H1 (cell line): ENCODE results near the gene SLX4IP. TPM values are rescaled to one million over a fixed set of nuclear protein-coding genes. Genes with fewer than 3 reads are reported as not detected.
A peak's percentile ranks its signal among the peaks of the same experiment; 100 is the strongest.

Experiments
- CTCF ChIA-PET: fragments of 300-600 bp; sonication (Branson Sonifier 250); formaldehyde crosslinking; loops from one replicate; lab custom pipeline; 2021; ENCODE audit not compliant: partially characterized antibody; lab: Charles Lee
- POLR2A ChIA-PET: fragments of 300-600 bp; sonication (Branson Sonifier 250); formaldehyde crosslinking; loops from one replicate; lab custom pipeline; 2021; ENCODE audit warnings: inconsistent platforms; ENCODE audit not compliant: partially characterized antibody; lab: Charles Lee
- DNase-seq, 2 experiments: peaks; one replicate each; pipeline versions ENCODE4 v3.0.0 to v3.0.0-alpha.2; 2010 to 2022; ENCODE audit warnings: low spot score in 2 of 2, low read depth in 1 of 2, mixed read lengths in 1 of 2
- FAIRE-seq: peaks from 2 replicates; lab custom pipeline; 2011; peaks lifted over from hg19 to GRCh38; lab: Jason Lieb, UNC
- H2AFZ ChIP-seq: 2 replicates; pipeline ENCODE4 v1.8.1; 2012; ENCODE audit warnings: low read length, inconsistent platforms
- H2AK5ac ChIP-seq: 2 replicates; pipeline ENCODE4 v1.6.1; 2013; ENCODE audit warnings: low read depth, low read length
- H2BK120ac ChIP-seq: replicated peaks from 2 replicates; pipeline ENCODE3; 2013; ENCODE audit warnings: low read depth, low read length, inconsistent platforms
- H2BK12ac ChIP-seq: 2 replicates; pipeline ENCODE4 v1.6.1; 2013; ENCODE audit warnings: low read depth, low read length
- H2BK15ac ChIP-seq: 2 replicates; pipeline ENCODE4 v1.6.1; 2013; ENCODE audit warnings: low read length
- H2BK20ac ChIP-seq: 2 replicates; pipeline ENCODE4 v1.6.1; 2013; ENCODE audit warnings: low read length
- H2BK5ac ChIP-seq: 2 replicates; pipeline ENCODE4 v1.6.1; 2013; ENCODE audit warnings: low read depth, low read length
- H3K14ac ChIP-seq: 2 replicates; pipeline ENCODE4 v1.6.1; 2013; ENCODE audit warnings: inconsistent platforms; ENCODE audit not compliant: insufficient read length
- H3K18ac ChIP-seq: 2 replicates; pipeline ENCODE4 v1.6.1; 2013; ENCODE audit warnings: low read length; ENCODE audit errors: extremely low read depth
- H3K23ac ChIP-seq: 2 replicates; pipeline ENCODE4 v1.6.1; 2013; ENCODE audit warnings: inconsistent platforms; ENCODE audit not compliant: insufficient read length
- H3K23me2 ChIP-seq: 2 replicates; pipeline ENCODE4 v1.6.1; 2013; ENCODE audit warnings: low read depth, low read length
- H3K27ac ChIP-seq: 2 replicates; pipeline ENCODE4 v1.6.1; 2011; ENCODE audit warnings: low read depth, low read length, inconsistent platforms
- H3K27me3 ChIP-seq, 4 experiments: replicated peaks in 1 of 4; 1 replicate in 1 of 4; 2 replicates in 3 of 4; pipeline versions ENCODE4 v1.6.1 to v1.8.1; 2011 to 2013; ENCODE audit warnings: low read length in 3 of 4, mild to moderate bottlenecking in 3 of 4, inconsistent platforms in 2 of 4, mixed read lengths in 2 of 4, moderate library complexity in 1 of 4; ENCODE audit not compliant: control insufficient read depth in 3 of 4, insufficient read depth in 3 of 4; ENCODE audit errors: extremely low read depth in 1 of 4
- H3K36me3 ChIP-seq, 4 experiments: 2 replicates each; pipeline versions ENCODE4 v1.6.1 to v1.8.1; 2011 to 2013; ENCODE audit warnings: mild to moderate bottlenecking in 4 of 4, low read length in 3 of 4, moderate library complexity in 2 of 4, control low read depth in 1 of 4, inconsistent platforms in 1 of 4; ENCODE audit not compliant: insufficient read depth in 4 of 4, control insufficient read depth in 2 of 4
- H3K4ac ChIP-seq: replicated peaks from 2 replicates; pipeline ENCODE3; 2013; ENCODE audit warnings: low read length, low read depth, mixed read lengths, inconsistent platforms; ENCODE audit not compliant: insufficient read length
- H3K4me1 ChIP-seq, 4 experiments: replicated peaks in 1 of 4; 1 replicate in 1 of 4; 2 replicates in 3 of 4; pipeline versions ENCODE4 v1.6.1 to v1.8.1; 2011 to 2013; ENCODE audit warnings: low read length in 3 of 4, inconsistent platforms in 2 of 4, mixed read lengths in 1 of 4; ENCODE audit not compliant: insufficient read depth in 4 of 4, control insufficient read depth in 3 of 4
- H3K4me2 ChIP-seq, 2 experiments: 2 replicates each; pipeline versions ENCODE4 v1.6.1 to v1.8.1; 2011 to 2013; ENCODE audit warnings: low read depth in 2 of 2, low read length in 2 of 2, control low read depth in 1 of 2, inconsistent platforms in 1 of 2, mild to moderate bottlenecking in 1 of 2; ENCODE audit not compliant: insufficient read depth in 1 of 2
- H3K4me3 ChIP-seq, 4 experiments: fragments of 200-600, 300-600 bp in 1 of 4; sonication (generic), shearing (Covaris generic), sonication (Bioruptor Twin) in 1 of 4; 2 replicates each; pipeline versions ENCODE4 v1.5.1 to v1.8.1; 2011 to 2016; ENCODE audit warnings: low read length in 4 of 4, low read depth in 3 of 4, control low read depth in 2 of 4, inconsistent platforms in 2 of 4, mild to moderate bottlenecking in 2 of 4, mixed read lengths in 1 of 4, moderate library complexity in 1 of 4; ENCODE audit not compliant: insufficient read depth in 2 of 4; ENCODE audit errors: extremely low read depth in 1 of 4
- H3K56ac ChIP-seq: replicated peaks from 2 replicates; pipeline ENCODE3; 2013; ENCODE audit warnings: low read depth, mild to moderate bottlenecking, mixed read lengths, low read length, inconsistent platforms; ENCODE audit not compliant: insufficient read length
- H3K79me1 ChIP-seq: 2 replicates; pipeline ENCODE4 v1.6.1; 2013; ENCODE audit warnings: low read depth, low read length, control low read depth
- H3K79me2 ChIP-seq, 2 experiments: 2 replicates each; pipeline versions ENCODE4 v1.6.1 to v1.8.1; 2012 to 2013; ENCODE audit warnings: low read length in 2 of 2, mild to moderate bottlenecking in 2 of 2, inconsistent platforms in 1 of 2; ENCODE audit not compliant: insufficient read depth in 2 of 2, control insufficient read depth in 1 of 2
- H3K9ac ChIP-seq, 4 experiments: replicated peaks in 1 of 4; 1 replicate in 1 of 4; 2 replicates in 3 of 4; pipeline versions ENCODE4 v1.6.1 to v1.8.1; 2011 to 2013; ENCODE audit warnings: low read depth in 3 of 4, low read length in 3 of 4, control low read depth in 2 of 4, mild to moderate bottlenecking in 2 of 4, moderate library complexity in 2 of 4, inconsistent platforms in 1 of 4; ENCODE audit errors: extremely low read depth in 1 of 4
- H3K9me3 ChIP-seq, 2 experiments: 2 replicates each; pipeline versions ENCODE4 v1.6.1 to v1.8.1; 2012 to 2013; ENCODE audit warnings: mild to moderate bottlenecking in 2 of 2, moderate library complexity in 2 of 2, control low read depth in 1 of 2, inconsistent platforms in 1 of 2, low read depth in 1 of 2, low read length in 1 of 2, mixed read lengths in 1 of 2; ENCODE audit not compliant: insufficient read depth in 2 of 2
- H4K20me1 ChIP-seq, 2 experiments: replicated peaks in 1 of 2; 2 replicates each; pipeline versions ENCODE3 to v1.8.1; 2011 to 2013; ENCODE audit warnings: inconsistent platforms in 2 of 2, low read length in 2 of 2, mild to moderate bottlenecking in 1 of 2; ENCODE audit not compliant: insufficient read depth in 2 of 2, control insufficient read depth in 1 of 2
- H4K5ac ChIP-seq: 2 replicates; pipeline ENCODE4 v1.6.1; 2013; ENCODE audit warnings: low read length, low read depth, mixed read lengths, inconsistent platforms; ENCODE audit not compliant: insufficient read length
- H4K8ac ChIP-seq: 2 replicates; pipeline ENCODE4 v1.8.0; 2013; ENCODE audit warnings: mild to moderate bottlenecking, moderate library complexity, low read length, inconsistent platforms; ENCODE audit not compliant: insufficient read depth; ENCODE audit errors: extremely low read depth
- H4K91ac ChIP-seq: replicated peaks from 2 replicates; pipeline ENCODE3; 2013; ENCODE audit warnings: low read length, mixed read lengths, inconsistent platforms; ENCODE audit not compliant: insufficient read length
- BRCA1 ChIP-seq: IDR thresholded peaks from 2 replicates; pipeline ENCODE4 v1.6.1; 2012; ENCODE audit warnings: low read depth, low read length, improper control_type of control experiment
- CHD1 ChIP-seq: IDR thresholded peaks from 2 replicates; pipeline ENCODE4 v1.6.1; 2012; ENCODE audit warnings: low read depth, low read length, improper control_type of control experiment
- CREB1 ChIP-seq: IDR thresholded peaks from 2 replicates; pipeline ENCODE4 v1.6.1; 2012; ENCODE audit warnings: inconsistent platforms
- GABPA ChIP-seq: IDR thresholded peaks from 2 replicates; pipeline ENCODE4 v1.6.1; 2011; ENCODE audit warnings: mild to moderate bottlenecking, low read length, moderate library complexity, borderline replicate concordance; ENCODE audit not compliant: insufficient read depth
- WGBS, 2 experiments: shearing (Covaris generic) in 1 of 2; methylation state at CpG; one replicate each; pipeline versions ENCODE4 v1.1.6 to v1.1.7; 2013 to 2015; ENCODE audit warnings: low lambda C conversion rate in 2 of 2, mixed read lengths in 2 of 2, inconsistent platforms in 1 of 2, low coverage in 1 of 2, missing lambda C conversion rate in 1 of 2; ENCODE audit not compliant: insufficient replicate concordance in 2 of 2, insufficient coverage in 1 of 2, insufficient read length in 1 of 2; ENCODE audit errors: extremely low coverage in 1 of 2, missing lambda C conversion rate in 1 of 2; 5-methylcytosine and 5-hydroxymethylcytosine counted together
- polyA plus RNA-seq, 7 experiments: library from polyadenylated mRNA; depleted of rRNA in 3 of 7; stranded (reverse) in 5 of 7; unstranded in 2 of 7; fragments of >200 nt in 5 of 7; fragments of 200-250 nt in 2 of 7; gene quantifications; 1 replicate in 5 of 7; 2 replicates in 1 of 7; 4 replicates in 1 of 7; pipeline versions ENCODE4 v1.2.1 to v1.2.3, GENCODE V29; 2011 to 2013; ENCODE audit warnings: missing spikeins in 2 of 7, mixed read lengths in 2 of 7
- total RNA-seq: library from RNA; stranded (reverse); fragmentation: NEBNext Ultra II Directional; extraction: Animal tissue kit (Norgen Biotek cat#: 25700); gene quantifications from 2 replicates; pipeline ENCODE4 v1.2.1, GENCODE V29; 2021

Gene SLX4IP
- total and polyA plus RNA-seq, 2 of the 8 experiments (the other 6 are each of a cell fraction or from before 2014, with no cell fraction given): 2.4 to 8.7 TPM

DNA sequence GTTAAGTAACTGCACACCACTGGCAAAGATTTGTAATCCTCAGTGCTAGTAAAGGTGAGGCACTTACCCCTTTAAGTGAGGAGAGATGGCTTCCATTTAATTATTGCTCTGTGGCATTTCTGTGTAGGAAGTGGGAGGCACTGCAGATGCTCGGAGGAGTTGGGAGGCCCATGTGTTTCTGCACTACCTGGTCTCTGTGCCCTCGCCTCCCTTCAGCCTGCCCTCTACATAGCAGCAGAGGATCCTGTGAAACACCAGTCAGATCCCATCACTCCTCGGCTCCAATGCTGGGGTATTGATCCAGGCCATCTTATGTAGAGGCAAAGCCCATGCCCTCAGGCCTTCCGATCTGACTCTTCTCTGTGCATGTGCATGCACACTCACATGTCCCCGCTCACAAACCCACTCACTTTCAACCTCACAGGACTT lies 67.0 kb downstream of the SLX4IP start:
- Histone ChIP-seq H3K4ac (no peak overlapping the region), H3K9ac (no peak overlapping the region), H2AK5ac (no peak overlapping the region), H4K91ac (peak overlapping the region; percentile 4), H3K79me2 (peaks cover 3 to 12% of the 10 kb centered on the region in 2 experiments; a peak in 2 of 4 replicates), H3K27me3 (no peaks in the 10 kb centered on the region), H3K36me3 (no peaks in the 10 kb centered on the region), H3K18ac (0 out of 2 replicates have a peak overlapping the region, but pooled peaks have one; percentile 48), H3K27ac (no peak overlapping the region), H2BK5ac (peak overlapping the region; percentile 2; the same call in 1 of the 2 replicates), H3K56ac (no peak overlapping the region), H3K9me3 (no peaks in the 10 kb centered on the region), H4K5ac (no peak overlapping the region), H3K4me1 (peaks cover 5 to 15% (median 10%) of the 10 kb centered on the region in 4 experiments; a peak in 6 of 7 replicates), H2BK120ac (no peak overlapping the region), H3K4me3 (0 out of 8 replicates have a peak overlapping the region, but pooled peaks of 1 of the 4 experiments have one; percentile 4), H2BK20ac (no peak overlapping the region), H2BK15ac (peak overlapping the region; percentile 61; the same call in 1 of the 2 replicates), H2AFZ (no peak overlapping the region), H3K14ac (no peak overlapping the region), H3K23me2 (no peaks in the 10 kb centered on the region), H4K8ac (no peak overlapping the region), H2BK12ac (peak overlapping the region; percentile 2; the same call in 1 of the 2 replicates), H3K4me2 (no peak overlapping the region), H3K23ac (no peak overlapping the region), H4K20me1 (no peaks in the 10 kb centered on the region), H3K79me1 (0 out of 2 replicates have a peak, but pooled peaks cover 4% of the 10 kb centered on the region)
- ChIA-PET CTCF (no interaction called here), POLR2A (interaction anchor here (1.1 kb wide), 1 partner anchor 22 kb away, joined by 4 read pairs; no protein-coding TSS in a partner anchor)
- 92% methylated on average over 5 of the region's 5 CpGs; no CpG with 5 or more reads in 1 of the 2 experiments for WGBS, 2 experiments
- no peak for TF ChIP-seq CHD1
- TF ChIP-seq CREB1: no peak
- no peak for TF ChIP-seq GABPA
- no peak for TF ChIP-seq BRCA1
- FAIRE-seq: no peak
- no peak for DNase-seq
